HG03432 (cell line): ENCODE results near the gene HEXD.

Source experiments
- ATAC-seq: cut with Tn5 transposase; IDR thresholded peaks from one replicate; pipeline ENCODE4 v1.9.1; 2021; ENCODE audit warnings: mild to moderate bottlenecking, moderate library complexity; ENCODE audit not compliant: unreplicated experiment

Gene HEXD

GRCh38 chr17:82486231-82487094 is 68.3 kb downstream of the HEXD start:
- no peak for ATAC-seq

- no peak for ATAC-seq
Measured at GRCh38 chr17:82487910-82488309, 69.8 kb downstream of the HEXD start.

GRCh38 chr17:82489117-82489516 is 71.0 kb downstream of the HEXD start:
- no peak for ATAC-seq

- ATAC-seq: no peak
Measured at GRCh38 chr17:82489851-82490511, 71.8 kb downstream of the HEXD start.

- no peak for ATAC-seq
Measured at GRCh38 chr17:82490512-82491195, 72.5 kb downstream of the HEXD start.

GRCh38 chr17:82491196-82491530 is 73.0 kb downstream of the HEXD start:
- ATAC-seq: no peak

- no peak for ATAC-seq
Measured at GRCh38 chr17:82491533-82491932, 73.4 kb downstream of the HEXD start.
